GM03348 (cell line): ENCODE measurements around the gene CUL2.
"Not testable (repeated sequence)": the region's sequence is repeated elsewhere in the genome, so short reads cannot be mapped to it uniquely, and the experiment has no call there.

Experiments used
- DNase-seq: peaks from one replicate; pipeline ENCODE4 v3.0.0; 2012; ENCODE audit warnings: low spot score

CUL2 gene

DNA sequence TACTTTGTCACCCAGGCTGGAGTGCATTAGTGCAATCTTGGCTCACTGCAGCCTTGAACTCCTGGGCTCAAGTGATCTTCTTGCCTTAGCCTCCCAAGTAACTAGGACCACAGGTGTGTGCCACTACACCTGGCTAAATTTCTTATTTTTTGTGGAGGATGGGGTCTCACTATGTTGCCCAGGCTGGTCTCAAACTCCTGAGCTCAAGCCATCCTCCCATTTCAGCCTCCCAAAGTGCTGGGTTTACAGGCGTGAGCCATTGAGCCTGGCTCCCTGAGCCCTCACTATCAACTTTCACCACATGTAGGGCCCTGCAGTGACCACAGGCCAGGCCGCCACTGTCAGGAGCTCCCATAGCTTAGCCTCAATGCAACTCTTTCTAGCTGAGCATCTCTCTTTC is 110.2 kb downstream of the CUL2 start:
- no peak for DNase-seq

- no peak for DNase-seq
Observed at GRCh38 chr10:34978080-34978479, 112.1 kb downstream of the CUL2 start.

DNA sequence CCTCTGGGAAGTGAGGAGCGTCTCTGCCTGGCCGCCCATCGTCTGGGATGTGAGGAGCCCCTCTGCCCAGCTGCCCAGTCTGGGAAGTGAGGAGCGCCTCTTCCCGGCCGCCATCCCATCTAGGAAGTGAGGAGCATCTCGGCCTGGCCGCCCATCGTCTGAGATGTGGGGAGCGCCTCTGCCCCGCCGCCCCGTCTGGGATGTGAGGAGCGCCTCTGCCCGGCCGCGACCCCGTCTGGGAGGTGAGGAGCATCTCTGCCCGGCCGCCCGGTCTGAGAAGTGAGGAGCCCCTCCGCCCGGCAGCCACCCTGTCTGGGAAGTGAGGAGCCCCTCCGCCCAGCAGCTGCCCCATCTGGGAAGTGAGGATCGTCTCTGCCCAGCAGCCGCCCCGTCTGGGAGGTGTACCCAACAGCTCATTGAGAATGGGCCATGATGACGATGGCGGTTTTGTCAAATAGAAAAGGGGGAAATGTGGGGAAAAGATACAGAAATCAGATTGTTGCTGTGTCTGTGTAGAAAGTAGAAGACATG is 113.7 kb downstream of the CUL2 start:
- not testable (repeated sequence) for DNase-seq

DNA sequence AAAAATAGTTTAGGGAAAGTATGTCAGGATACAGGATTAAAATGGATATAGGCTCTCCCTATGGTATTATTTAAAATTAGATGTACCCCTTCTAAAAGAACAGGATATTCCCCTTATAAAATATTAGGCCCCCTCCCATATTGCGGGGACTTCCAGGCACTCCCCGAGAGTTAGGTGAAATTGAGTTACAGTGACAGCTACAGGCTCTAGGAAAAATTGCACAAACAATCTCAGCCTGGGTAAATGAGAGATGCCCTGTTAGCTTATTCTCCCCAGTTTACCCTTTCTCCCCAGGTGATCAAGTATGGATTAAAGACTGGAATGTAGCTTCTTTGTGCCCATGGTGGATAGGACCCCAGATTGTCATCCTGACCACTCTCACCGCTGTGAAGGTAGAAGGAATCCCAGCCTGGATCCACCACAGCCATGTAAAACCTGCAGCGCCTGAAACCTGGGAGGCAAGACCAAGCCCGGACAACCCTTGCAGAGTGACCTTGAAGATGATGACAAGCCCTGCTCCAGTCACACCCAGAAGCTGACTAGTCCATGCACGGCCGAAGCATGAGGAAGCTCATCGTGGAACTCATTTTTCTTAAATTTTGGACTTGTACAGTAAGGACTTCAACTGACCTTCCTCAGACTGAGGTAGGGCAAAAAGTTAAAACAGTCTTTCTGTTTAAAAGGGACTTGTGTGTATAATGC is 115.6 kb downstream of the CUL2 start:
- not testable (repeated sequence) for DNase-seq

DNA sequence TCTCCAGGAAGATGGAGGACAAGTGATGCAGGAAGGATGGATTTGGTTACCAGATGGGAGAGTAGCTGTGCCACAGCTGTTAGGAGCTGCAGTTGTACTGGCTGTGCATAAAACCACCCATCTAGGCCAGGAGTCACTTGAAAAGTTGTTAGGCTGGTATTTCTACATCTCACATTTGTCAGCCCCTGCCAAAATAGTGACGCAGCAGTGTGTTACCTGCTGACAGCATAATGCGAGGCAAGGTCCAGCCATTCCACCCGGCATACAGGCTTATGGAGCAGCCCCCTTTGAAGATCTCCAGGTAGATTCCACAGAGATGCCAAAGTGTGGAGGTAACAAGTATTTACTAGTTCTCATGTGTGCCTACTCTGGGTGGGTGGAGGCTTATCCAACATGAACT is 116.4 kb downstream of the CUL2 start:
- DNase-seq, result not testable (repeated sequence)

DNA sequence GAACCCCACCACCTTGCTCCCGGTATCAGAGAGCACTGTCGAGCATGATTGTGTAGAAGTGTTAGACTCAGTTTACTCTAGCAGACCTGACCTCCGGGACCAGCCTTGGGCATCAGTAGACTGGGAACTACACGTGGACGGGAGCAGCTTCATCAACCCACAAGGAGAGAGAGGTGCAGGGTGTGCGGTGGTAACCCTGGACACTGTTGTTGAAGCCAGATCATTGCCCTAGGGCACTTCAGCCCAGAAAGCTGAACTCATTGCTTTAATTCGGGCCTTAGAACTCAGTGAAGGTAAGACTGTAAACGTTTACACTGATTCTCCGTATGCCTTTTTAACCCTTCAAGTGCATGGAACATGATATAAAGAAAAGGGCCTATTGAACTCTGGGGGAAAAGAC is 117.0 kb downstream of the CUL2 start:
- DNase-seq, result not testable (repeated sequence)

GRCh38 chr10:34972591-34972990 is 117.5 kb downstream of the CUL2 start:
- not testable (repeated sequence) for DNase-seq

- not testable (repeated sequence) for DNase-seq
Observed at GRCh38 chr10:34971606-34972334, 118.4 kb downstream of the CUL2 start.

GRCh38 chr10:34969171-34969570 is 121.0 kb downstream of the CUL2 start:
- DNase-seq, result no peak

- DNase-seq, result peak; percentile 27
Observed at GRCh38 chr10:34967335-34967880, 122.7 kb downstream of the CUL2 start.

GRCh38 chr10:34966451-34966850 is 123.7 kb downstream of the CUL2 start:
- DNase-seq, result no peak

DNA sequence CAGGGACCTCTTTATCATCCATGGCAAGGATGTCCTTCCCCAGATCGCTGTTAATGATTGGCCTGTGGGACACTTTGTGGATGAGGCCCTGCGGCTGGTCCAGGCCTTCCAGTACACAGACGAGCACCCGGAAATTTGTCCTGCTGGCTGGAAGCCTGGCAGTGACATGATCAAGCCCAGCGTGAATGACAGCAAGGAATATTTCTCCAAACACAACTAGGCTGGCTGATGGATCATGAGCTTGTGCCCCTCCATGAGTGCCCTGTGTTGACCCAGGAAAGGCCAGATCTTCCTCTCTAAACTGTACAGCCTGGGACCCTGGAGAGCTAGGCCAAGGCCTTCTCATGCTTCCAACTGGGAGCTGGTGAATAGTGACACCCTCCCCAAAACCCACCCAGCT is 124.1 kb downstream of the CUL2 start:
- no peak for DNase-seq

- DNase-seq, result no peak
Observed at GRCh38 chr10:34964166-34964800, 125.9 kb downstream of the CUL2 start.

DNA sequence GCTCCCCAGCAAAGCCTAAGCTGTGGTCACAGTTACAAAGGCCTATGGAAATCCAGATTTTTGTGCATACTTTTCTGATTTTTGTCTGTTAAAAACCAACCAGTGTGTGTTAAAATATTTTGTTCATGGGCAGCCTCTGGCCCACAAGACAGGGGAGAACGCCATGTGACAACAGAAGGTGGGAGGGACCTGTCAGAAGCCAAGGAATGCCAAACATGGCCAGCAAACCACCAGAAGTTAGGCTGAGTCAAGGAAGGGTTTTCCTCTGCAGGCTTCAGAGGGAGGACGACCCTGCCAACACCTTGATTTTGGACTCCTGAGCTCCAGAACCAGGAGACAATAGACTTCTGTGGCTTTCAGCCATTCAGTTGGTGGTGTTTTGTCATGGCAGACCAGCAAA is 127.3 kb downstream of the CUL2 start:
- no peak for DNase-seq

DNA sequence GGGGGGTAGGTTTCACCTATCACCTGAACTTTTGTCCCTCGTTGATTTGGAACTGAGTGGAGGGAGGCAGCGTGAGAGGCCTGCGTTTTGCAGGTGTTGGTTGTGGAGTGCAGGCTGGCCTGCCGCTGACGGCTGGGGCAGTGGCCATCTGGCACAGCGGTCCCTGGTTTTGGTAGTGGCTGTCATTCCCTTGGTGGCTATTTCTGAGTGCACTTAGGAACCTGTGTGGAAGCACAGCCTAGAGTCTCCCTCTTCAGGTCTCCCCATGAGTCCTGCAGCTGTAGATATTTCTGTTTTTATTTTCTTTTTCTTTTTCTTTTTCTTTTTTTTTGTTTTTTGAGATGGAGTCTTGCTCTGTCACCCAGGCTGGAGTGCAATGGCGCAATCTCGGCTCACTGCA is 129.2 kb downstream of the CUL2 start:
- DNase-seq, result peak; percentile 47

DNA sequence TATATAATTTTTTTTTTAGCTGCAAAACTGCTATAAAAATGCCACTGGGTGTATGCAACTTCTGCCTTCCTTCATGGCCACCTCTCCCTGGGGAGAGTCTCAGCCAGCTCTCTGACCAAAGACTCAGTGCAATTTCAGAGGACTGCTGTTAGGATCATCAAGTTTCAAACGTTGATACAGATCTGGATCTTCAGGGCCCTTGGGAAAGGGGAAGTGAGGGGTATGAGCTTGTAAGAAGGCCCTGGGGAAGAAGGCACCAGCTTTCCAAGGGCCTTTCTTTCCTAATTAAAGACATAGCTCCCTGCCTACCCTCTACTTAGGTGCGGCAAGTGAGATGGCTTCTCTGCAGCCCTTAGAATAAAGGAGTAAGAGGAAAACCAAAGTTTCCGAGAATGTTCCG is 130.4 kb downstream of the CUL2 start:
- DNase-seq, result no peak

GRCh38 chr10:34959321-34959720 is 130.8 kb downstream of the CUL2 start:
- DNase-seq, result no peak
